ENCODE data around the gene TMEM63C.

GRCh38 chr14:77238996-77239395 lies 57.4 kb downstream of the TMEM63C start:
- TF ChIP-seq CTCF (IDR thresholded peaks at IDR 0.05; ENCODE audit: poor library complexity) = no peak
- no peak for TF ChIP-seq EZH2 (IDR thresholded peaks at IDR 0.05; ENCODE audit: borderline replicate concordance)

Measured in hepatocyte (in vitro differentiated cells).